ENCODE data around the gene PGRMC2. TPM values are rescaled to one million over a fixed set of nuclear protein-coding genes. Genes with fewer than 3 reads are reported as not detected.

The PGRMC2 gene
- total RNA-seq, 1 donor from 2014 or later = 28.3 TPM

DNA sequence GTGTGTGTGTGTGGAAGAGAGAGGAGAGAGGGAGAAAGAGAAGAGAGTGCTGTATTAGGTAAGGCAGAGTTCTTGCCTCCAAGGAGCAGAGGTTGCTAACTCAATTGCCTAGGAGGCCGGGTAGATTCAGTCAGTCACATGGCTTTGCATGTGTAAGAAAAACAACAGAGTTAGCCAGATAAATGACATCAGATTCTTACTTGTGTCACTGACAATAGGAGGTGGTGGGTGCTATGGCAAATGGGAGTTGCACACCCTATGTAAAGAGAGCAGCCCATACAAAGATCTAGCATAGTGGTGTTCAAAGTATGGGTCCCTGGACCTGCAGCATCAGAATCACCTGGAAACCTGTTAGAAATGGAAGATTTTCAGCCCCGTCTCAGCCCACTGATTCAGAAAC lies 14.4 kb upstream of the PGRMC2 start:
- ATAC-seq (ENCODE audit: low read depth) = no peak
- Mint-ChIP-seq H3K4me1 (no peaks in the 10 kb centered on the region), H3K27ac (no peak overlapping the region), H3K27me3 (no peaks in the 10 kb centered on the region), H3K9me3 (no peaks in the 10 kb centered on the region), H3K4me3 (no peak overlapping the region), H3K36me3 (ENCODE audit: low read depth) (peaks cover 18% of the 10 kb centered on the region)
- intact Hi-C loops (cut with micrococcal nuclease) = no loop called here
- CTCF ChIA-PET = no interaction called here
- POLR2A ChIA-PET = no interaction called here
- TF ChIP-seq CTCF (IDR thresholded peaks at IDR 0.05) = no peak
- DNase-seq = no peak

DNA sequence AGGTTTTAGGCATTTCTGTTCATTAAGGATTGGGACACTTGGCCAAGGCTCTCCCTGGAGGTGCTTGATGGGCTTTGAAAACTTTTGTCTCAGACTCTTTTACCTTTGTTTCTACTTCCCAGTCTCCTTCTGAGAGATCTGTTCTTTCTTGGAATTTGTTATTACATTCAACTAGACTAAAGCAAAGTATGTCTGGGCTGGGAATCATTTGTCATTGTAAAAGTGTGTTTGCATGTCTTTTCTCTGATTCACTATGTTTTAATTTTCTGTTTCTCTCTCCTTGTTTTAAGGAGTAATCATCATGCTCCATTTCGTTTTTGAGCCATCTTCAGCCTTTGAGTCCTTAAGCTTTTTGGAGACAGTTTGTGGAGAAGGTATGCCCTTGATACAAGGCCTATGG lies 12.2 kb upstream of the PGRMC2 start:
- POLR2A ChIA-PET = no interaction called here
- H3K27me3 Mint-ChIP-seq = no peaks in the 10 kb centered on the region

GRCh38 chr4:128298852-128299251 lies 11.2 kb upstream of the PGRMC2 start:
- Mint-ChIP-seq H3K4me1 (no peaks in the 10 kb centered on the region), H3K27ac (no peak overlapping the region), H3K4me3 (no peak overlapping the region), H3K9me3 (no peaks in the 10 kb centered on the region), H3K36me3 (ENCODE audit: low read depth) (peaks cover 17% of the 10 kb centered on the region), H3K27me3 (no peaks in the 10 kb centered on the region)
- POLR2A ChIA-PET = no interaction called here
- no peak for TF ChIP-seq CTCF (IDR thresholded peaks at IDR 0.05)
- intact Hi-C loops (cut with micrococcal nuclease) = no loop called here
- CTCF ChIA-PET = no interaction called here
- DNase-seq (no peak), ATAC-seq (ENCODE audit: low read depth) (no peak)

More for the DNA sequence above, 12.2 kb upstream of the PGRMC2 start:
- H3K9me3 Mint-ChIP-seq = no peaks in the 10 kb centered on the region
- ATAC-seq (ENCODE audit: low read depth) (no peak), DNase-seq (no peak)
- intact Hi-C loops (cut with micrococcal nuclease) = no loop called here
- TF ChIP-seq CTCF (IDR thresholded peaks at IDR 0.05) = no peak
- H3K4me3 Mint-ChIP-seq = no peak overlapping the region
- peaks cover 18% of the 10 kb centered on the region for H3K36me3 Mint-ChIP-seq (ENCODE audit: low read depth)
- no peaks in the 10 kb centered on the region for H3K4me1 Mint-ChIP-seq
- H3K27ac Mint-ChIP-seq = no peak overlapping the region
- CTCF ChIA-PET = no interaction called here

- no peaks in the 10 kb centered on the region for H3K4me1 Mint-ChIP-seq
- no peak for TF ChIP-seq CTCF (IDR thresholded peaks at IDR 0.05)
- H3K4me3 Mint-ChIP-seq = no peak overlapping the region
- intact Hi-C loops (cut with micrococcal nuclease) = no loop called here
- DNase-seq = no peak
- H3K9me3 Mint-ChIP-seq = no peaks in the 10 kb centered on the region
- no peak overlapping the region for H3K27ac Mint-ChIP-seq
- ChIA-PET CTCF (no interaction called here), POLR2A (no interaction called here)
- no peaks in the 10 kb centered on the region for H3K27me3 Mint-ChIP-seq
- no peak for ATAC-seq (ENCODE audit: low read depth)
- peaks cover 12% of the 10 kb centered on the region for H3K36me3 Mint-ChIP-seq (ENCODE audit: low read depth)
Observed at GRCh38 chr4:128298146-128298758, 10.6 kb upstream of the PGRMC2 start.

- no peaks in the 10 kb centered on the region for H3K27me3 Mint-ChIP-seq
Observed at GRCh38 chr4:128295255-128295654, 7.6 kb upstream of the PGRMC2 start.

More at GRCh38 chr4:128295255-128295654, 7.6 kb upstream of the PGRMC2 start:
- no peak for ATAC-seq (ENCODE audit: low read depth)
- intact Hi-C loops (cut with micrococcal nuclease) = no loop called here
- no peak for TF ChIP-seq CTCF (IDR thresholded peaks at IDR 0.05)
- Mint-ChIP-seq H3K36me3 (ENCODE audit: low read depth) (peaks cover 6% of the 10 kb centered on the region), H3K4me1 (no peaks in the 10 kb centered on the region), H3K4me3 (no peak overlapping the region), H3K27ac (no peak overlapping the region), H3K9me3 (no peaks in the 10 kb centered on the region)
- CTCF ChIA-PET = no interaction called here
- POLR2A ChIA-PET = interaction anchor here (0.6 to 0.7 kb wide), 2 partner anchors 237 to 329 kb away, joined by 3 to 6 read pairs; no protein-coding TSS in a partner anchor
- DNase-seq = no peak

Measured in activated B cell treated with CpG ODN at 0.5 μM for 24 hours (primary cell).